Breast epithelium (tissue), 4 donors: ENCODE results near the gene ANP32A. TPM values are rescaled to one million over a fixed set of nuclear protein-coding genes. Genes with fewer than 3 reads are reported as not detected.

Source experiments
- DNase-seq, 2 donors: peaks; one replicate each; pipeline ENCODE4 v3.0.0-alpha.2; 2019; ENCODE audit warnings: low spot score in 2 of 2
- H3K27ac ChIP-seq, 2 donors: fragments of 200-600 bp; sonication (generic) in 1 of 2; one replicate each; pipeline ENCODE4 v1.5.1; 2016 to 2019; ENCODE audit warnings: mild to moderate bottlenecking in 1 of 2
- H3K27me3 ChIP-seq, 2 donors: fragments of 200-600 bp; sonication (generic) in 1 of 2; one replicate each; pipeline versions ENCODE4 v1.5.1 to v1.6.0; 2017 to 2019; ENCODE audit warnings: control low read depth in 1 of 2, mild to moderate bottlenecking in 1 of 2
- H3K36me3 ChIP-seq: fragments of 200-600 bp; one replicate; pipeline ENCODE4 v1.5.1; 2019
- H3K4me1 ChIP-seq, 2 donors: fragments of 200-600 bp; sonication (generic); one replicate each; pipeline ENCODE4 v1.5.1; 2016 to 2019; ENCODE audit warnings: control low read depth in 1 of 2
- H3K4me3 ChIP-seq, 3 donors: fragments of 200-600 bp; sonication (generic); 1 replicate in 2 of 3; 2 replicates in 1 of 3; pipeline ENCODE4 v1.5.1; 2016 to 2019; ENCODE audit warnings: mild to moderate bottlenecking in 3 of 3, moderate library complexity in 2 of 3
- H3K9me3 ChIP-seq, 2 donors: fragments of 200-600 bp; sonication (generic) in 1 of 2; one replicate each; pipeline ENCODE4 v1.5.1; 2016 to 2019; ENCODE audit warnings: control low read depth in 1 of 2
- CTCF ChIP-seq, 3 donors: fragments of 450-650 bp; IDR thresholded peaks; one replicate each; pipeline ENCODE4 v1.5.1; 2016 to 2017; ENCODE audit warnings: antibody characterized with exemption in 3 of 3, mild to moderate bottlenecking in 3 of 3, moderate library complexity in 3 of 3
- POLR2A ChIP-seq: fragments of 450-650 bp; IDR thresholded peaks from one replicate; pipeline ENCODE4 v1.6.1; 2016; ENCODE audit warnings: antibody characterized with exemption, mild to moderate bottlenecking, moderate library complexity
- POLR2AphosphoS5 ChIP-seq, 3 donors: sonication (generic); formaldehyde crosslinking; IDR thresholded peaks; one replicate each; pipeline ENCODE4 v1.6.1; 2017; ENCODE audit warnings: antibody characterized with exemption in 3 of 3
- intact Hi-C: fragments of 100-400 bp; cut with DNase I; formaldehyde crosslinking; loops from one replicate; pipeline ENCODE4 v1.15.1; 2023; ENCODE audit warnings: low total_unique reads
- total RNA-seq, 3 donors: library from RNA; depleted of rRNA; stranded (reverse); fragments of >200 nt; gene quantifications; one replicate each; pipeline ENCODE4 v1.1.0, GENCODE V29; 2016

The ANP32A gene
- total RNA-seq, 3 donors from 2014 or later, result 57.0 to 63.4 (median 62.8) TPM

GRCh38 chr15:68851971-68852370 lies 31.3 kb upstream of the ANP32A start:
- Histone ChIP-seq H3K4me3 (no peak overlapping the region), H3K27me3 (no peaks in the 10 kb centered on the region), H3K4me1 (no peaks in the 10 kb centered on the region), H3K27ac (no peak overlapping the region), H3K9me3 (peaks cover 2 to 6% of the 10 kb centered on the region in 2 donors), H3K36me3 (no peaks in the 10 kb centered on the region)
- no peak for DNase-seq
- TF ChIP-seq POLR2A (no peak), POLR2AphosphoS5 (IDR thresholded peaks at IDR 0.05) (no peak), CTCF (IDR thresholded peaks at IDR 0.05) (no peak)
- intact Hi-C loops, result no loop called here

DNA sequence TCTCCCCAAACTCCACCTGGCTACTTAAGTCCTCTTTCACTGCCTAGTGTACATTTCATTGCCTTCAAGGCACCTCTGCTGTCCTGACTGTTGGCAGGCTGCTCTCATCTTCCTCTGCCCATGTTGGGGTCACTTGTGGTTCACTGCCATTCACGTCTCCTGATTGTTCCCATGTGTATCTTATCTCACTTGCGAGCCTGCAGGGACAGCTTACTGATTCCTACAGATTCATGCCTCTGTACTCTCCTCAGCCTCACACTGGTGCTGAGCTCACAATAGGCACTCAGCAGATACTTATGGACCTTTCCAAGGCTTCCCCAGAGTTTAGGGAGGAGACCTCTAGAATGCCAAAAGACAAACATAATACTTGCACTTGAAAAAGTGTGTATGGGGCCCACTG lies 28.8 kb upstream of the ANP32A start:
- Histone ChIP-seq H3K36me3 (no peaks in the 10 kb centered on the region), H3K27me3 (peaks cover 0 to 18% of the 10 kb centered on the region in 2 donors), H3K9me3 (no peaks in the 10 kb centered on the region), H3K4me3 (no peak overlapping the region), H3K4me1 (no peaks in the 10 kb centered on the region), H3K27ac (no peak overlapping the region)
- intact Hi-C loops, result no loop called here
- TF ChIP-seq CTCF (IDR thresholded peaks at IDR 0.05) (no peak), POLR2A (no peak), POLR2AphosphoS5 (IDR thresholded peaks at IDR 0.05) (no peak)
- no peak for DNase-seq

- intact Hi-C loops, result no loop called here
- Histone ChIP-seq H3K27ac (no peak overlapping the region), H3K4me1 (peaks cover 0 to 5% of the 10 kb centered on the region in 2 donors), H3K27me3 (peaks cover 4 to 41% of the 10 kb centered on the region in 2 donors), H3K4me3 (no peak overlapping the region), H3K9me3 (no peaks in the 10 kb centered on the region), H3K36me3 (no peaks in the 10 kb centered on the region)
- no peak for DNase-seq
- TF ChIP-seq CTCF (IDR thresholded peaks at IDR 0.05), result no peak
- no peak for TF ChIP-seq POLR2AphosphoS5 (IDR thresholded peaks at IDR 0.05)
- TF ChIP-seq POLR2A, result no peak
Observed at GRCh38 chr15:68846851-68847439, 26.2 kb upstream of the ANP32A start.

- Histone ChIP-seq H3K9me3 (no peaks in the 10 kb centered on the region), H3K4me3 (no peak overlapping the region), H3K27ac (no peak overlapping the region), H3K36me3 (no peaks in the 10 kb centered on the region), H3K4me1 (peaks cover 0 to 5% of the 10 kb centered on the region in 2 donors), H3K27me3 (peaks cover 4 to 53% of the 10 kb centered on the region in 2 donors)
- no peak for DNase-seq
- intact Hi-C loops, result no loop called here
- TF ChIP-seq CTCF (IDR thresholded peaks at IDR 0.05), result no peak
- TF ChIP-seq POLR2A, result no peak
- no peak for TF ChIP-seq POLR2AphosphoS5 (IDR thresholded peaks at IDR 0.05)
Observed at GRCh38 chr15:68844856-68845550, 24.3 kb upstream of the ANP32A start.
